Forelimb muscle (tissue), 1 donor: ENCODE measurements around the gene TSPAN32. TPM values are rescaled to one million over a fixed set of nuclear protein-coding genes. Genes with fewer than 3 reads are reported as not detected.
"Not testable (repeated sequence)": the region's sequence is repeated elsewhere in the genome, so short reads cannot be mapped to it uniquely, and the experiment has no call there.

ENCODE experiments used
- DNase-seq: peaks from one replicate; pipeline ENCODE4 v3.0.0-alpha.2; 2013; ENCODE audit warnings: low read depth
- polyA plus RNA-seq: library from polyadenylated mRNA; unstranded; fragments of 120-200 nt; gene quantifications from one replicate; pipeline ENCODE4 v1.2.1, GENCODE V29; 2013; ENCODE audit not compliant: insufficient read length

The TSPAN32 gene
- polyA plus RNA-seq, 1 donor = 3.0 TPM

GRCh38 chr11:2333486-2334205 lies 31.8 kb downstream of the TSPAN32 start:
- DNase-seq = not testable (repeated sequence)

GRCh38 chr11:2335286-2335685 lies 33.5 kb downstream of the TSPAN32 start:
- not testable (repeated sequence) for DNase-seq

GRCh38 chr11:2338760-2339159 lies 36.9 kb downstream of the TSPAN32 start:
- DNase-seq = not testable (repeated sequence)

- no peak for DNase-seq
Observed at GRCh38 chr11:2342557-2342956, 40.7 kb downstream of the TSPAN32 start.

GRCh38 chr11:2342981-2343380 lies 41.2 kb downstream of the TSPAN32 start:
- DNase-seq = no peak

GRCh38 chr11:2343502-2343901 lies 41.7 kb downstream of the TSPAN32 start:
- DNase-seq = no peak

- no peak for DNase-seq
Observed at GRCh38 chr11:2345050-2345449, 43.2 kb downstream of the TSPAN32 start.

- no peak for DNase-seq
Observed at GRCh38 chr11:2346014-2346413, 44.2 kb downstream of the TSPAN32 start.

GRCh38 chr11:2346586-2347307 lies 44.9 kb downstream of the TSPAN32 start:
- no peak for DNase-seq

GRCh38 chr11:2347308-2347830 lies 45.6 kb downstream of the TSPAN32 start:
- no peak for DNase-seq

GRCh38 chr11:2348986-2349385 lies 47.2 kb downstream of the TSPAN32 start:
- DNase-seq = no peak

- no peak for DNase-seq
Observed at GRCh38 chr11:2351701-2352100, 49.9 kb downstream of the TSPAN32 start.

- DNase-seq = no peak
Observed at GRCh38 chr11:2352420-2352819, 50.6 kb downstream of the TSPAN32 start.

- no peak for DNase-seq
Observed at GRCh38 chr11:2355000-2355644, 53.3 kb downstream of the TSPAN32 start.

- no peak for DNase-seq
Observed at GRCh38 chr11:2357246-2357645, 55.4 kb downstream of the TSPAN32 start.

- not testable (repeated sequence) for DNase-seq
Observed at GRCh38 chr11:2357651-2358050, 55.8 kb downstream of the TSPAN32 start.

- DNase-seq = no peak
Observed at GRCh38 chr11:2358754-2359442, 57.1 kb downstream of the TSPAN32 start.

GRCh38 chr11:2359557-2359956 lies 57.7 kb downstream of the TSPAN32 start:
- DNase-seq = no peak

- no peak for DNase-seq
Observed at GRCh38 chr11:2360081-2360642, 58.3 kb downstream of the TSPAN32 start.

GRCh38 chr11:2361565-2361964 lies 59.8 kb downstream of the TSPAN32 start:
- no peak for DNase-seq

- no peak for DNase-seq
Observed at GRCh38 chr11:2362414-2362813, 60.6 kb downstream of the TSPAN32 start.

GRCh38 chr11:2363130-2363529 lies 61.3 kb downstream of the TSPAN32 start:
- DNase-seq = no peak
